SU-DHL-6 (cell line): ENCODE data around the gene KIAA0040.
A peak's percentile ranks its signal among the peaks of the same experiment; 100 is the strongest.

Experiments used
- H2AFZ ChIP-seq: fragments of 200-600 bp; sonication (generic); 2 replicates; pipeline ENCODE4 v1.6.1; 2014; ENCODE audit warnings: low read depth, mild to moderate bottlenecking, moderate library complexity, mixed read lengths, antibody characterized with exemption, low read length; ENCODE audit not compliant: severe bottlenecking
- H3F3A ChIP-seq: fragments of 200-600 bp; shearing (Covaris generic); 2 replicates; pipeline ENCODE4 v1.6.0; 2016; ENCODE audit warnings: antibody characterized with exemption, mild to moderate bottlenecking; ENCODE audit not compliant: insufficient read depth
- H3K27ac ChIP-seq: fragments of 200-600 bp; sonication (generic); 2 replicates; pipeline ENCODE4 v1.5.1; 2016; ENCODE audit warnings: low read depth, mild to moderate bottlenecking, low read length, moderate library complexity, mixed read lengths
- H3K27me3 ChIP-seq: fragments of 200-600 bp; sonication (generic), shearing (Covaris generic); 2 replicates; pipeline ENCODE4 v1.6.0; 2014; ENCODE audit warnings: mild to moderate bottlenecking, low read length
- H3K36me3 ChIP-seq: fragments of 200-600 bp; sonication (generic); 2 replicates; pipeline ENCODE4 v1.6.1; 2014; ENCODE audit warnings: mild to moderate bottlenecking, low read length, mixed read lengths
- H3K4me2 ChIP-seq: fragments of 300-600, 200-600 bp; shearing (Covaris generic), sonication (generic); 2 replicates; pipeline ENCODE4 v1.6.0; 2014; ENCODE audit warnings: low read length, low read depth, mild to moderate bottlenecking; ENCODE audit not compliant: poor library complexity, severe bottlenecking
- H3K4me3 ChIP-seq: fragments of 200-600 bp; sonication (generic); 2 replicates; pipeline ENCODE4 v1.5.1; 2014; ENCODE audit warnings: antibody characterized with exemption, low read length, mild to moderate bottlenecking, mixed read lengths; ENCODE audit not compliant: insufficient read depth, poor library complexity, severe bottlenecking
- H3K79me2 ChIP-seq: fragments of 200-600 bp; sonication (generic); 2 replicates; pipeline ENCODE4 v1.6.1; 2014; ENCODE audit warnings: mild to moderate bottlenecking, low read length, moderate library complexity; ENCODE audit not compliant: insufficient read depth
- H3K9ac ChIP-seq: fragments of 200-600 bp; sonication (generic); 2 replicates; pipeline ENCODE4 v1.7.0; 2014; ENCODE audit warnings: mild to moderate bottlenecking, low read length
- H3K9me2 ChIP-seq: fragments of 200-600 bp; sonication (generic); replicated peaks from 2 replicates; pipeline ENCODE4 v1.6.1; 2014; ENCODE audit warnings: low read length; ENCODE audit not compliant: insufficient read depth
- H3K9me3 ChIP-seq: fragments of 200-600 bp; sonication (generic); 2 replicates; pipeline ENCODE4 v1.6.1; 2014; ENCODE audit warnings: low read length, mixed read lengths; ENCODE audit not compliant: insufficient read depth
- H4K20me1 ChIP-seq: fragments of 200-600 bp; sonication (generic); 2 replicates; pipeline ENCODE4 v1.6.1; 2014; ENCODE audit warnings: low read depth, mild to moderate bottlenecking, antibody characterized with exemption, low read length, moderate library complexity, mixed read lengths
- CTCF ChIP-seq: fragments of 200-600 bp; sonication (generic); IDR thresholded peaks from one replicate; pipeline ENCODE4 v1.5.1; 2017; ENCODE audit warnings: antibody characterized with exemption, mild to moderate bottlenecking, low read length, moderate library complexity; ENCODE audit not compliant: insufficient read depth, poor library complexity, severe bottlenecking
- EZH2phosphoT487 ChIP-seq: fragments of 200-600 bp; sonication (generic), shearing (Covaris generic); conservative IDR thresholded peaks from 2 replicates; pipeline ENCODE4 v1.6.1; 2018; ENCODE audit warnings: mild to moderate bottlenecking, antibody characterized with exemption, low read length, moderate library complexity, mixed read lengths

KIAA0040 gene

DNA sequence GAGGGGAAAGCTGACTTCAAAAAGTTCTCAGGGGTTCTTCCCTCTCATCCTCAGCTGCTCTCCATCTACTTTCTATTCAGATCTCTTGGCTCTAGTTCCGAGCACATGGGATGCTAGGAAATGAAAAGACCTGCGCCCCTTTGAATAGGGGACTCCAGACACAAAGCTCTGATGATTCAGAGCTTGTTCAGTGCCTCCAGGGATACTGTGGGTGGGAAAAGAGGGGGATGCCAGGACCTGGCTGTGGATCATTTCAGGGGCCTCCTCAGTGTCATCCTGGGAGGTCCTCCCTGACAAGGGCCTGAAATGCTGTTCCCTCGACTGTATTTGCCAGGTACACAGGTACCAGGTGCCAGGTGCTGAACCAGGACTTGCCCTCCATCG, 943 bp upstream of the KIAA0040 start:
- Histone ChIP-seq H3K9me3 (no peaks in the 10 kb centered on the region), H3K4me3 (no peak overlapping the region), H4K20me1 (no peaks in the 10 kb centered on the region), H3K27me3 (no peaks in the 10 kb centered on the region), H3K79me2 (peaks cover 21% of the 10 kb centered on the region), H3K36me3 (no peaks in the 10 kb centered on the region), H3K27ac (no peak overlapping the region), H3K9me2 (no peaks in the 10 kb centered on the region), H3F3A (peaks cover 6% of the 10 kb centered on the region), H3K9ac (0 out of 2 replicates have a peak overlapping the region, but pooled peaks have one; percentile 77), H2AFZ (peak overlapping the region; percentile 82), H3K4me2 (peak overlapping the region; percentile 88)
- TF ChIP-seq EZH2phosphoT487 (no peak), CTCF (no peak)

DNA sequence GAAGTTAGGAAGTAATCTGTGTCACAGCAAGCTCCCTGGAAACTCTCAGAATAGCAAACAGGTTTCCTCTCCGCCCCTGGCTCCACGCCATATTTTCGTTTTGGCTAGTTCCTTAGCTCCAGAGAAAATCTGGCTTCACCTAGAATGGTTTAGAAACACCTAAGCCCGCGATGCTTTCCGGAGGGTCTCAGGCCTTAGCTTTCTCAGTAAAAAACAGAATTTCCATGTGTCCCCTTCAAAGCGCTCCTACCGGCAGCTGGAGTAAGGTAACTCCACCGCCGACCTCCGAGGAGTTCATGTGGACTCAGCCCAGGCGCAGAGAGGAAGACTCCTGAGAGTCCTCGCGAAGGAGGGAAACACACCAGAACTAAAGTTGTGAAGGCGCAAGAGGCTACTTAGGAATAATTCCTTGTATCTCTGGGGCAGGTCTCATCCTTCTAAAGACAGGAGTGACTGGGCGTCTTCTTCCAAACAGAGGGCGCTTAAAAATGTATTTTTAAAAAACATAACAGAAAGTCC, 406 bp downstream of the KIAA0040 start:
- H3K79me2 ChIP-seq, result peaks cover 31% of the 10 kb centered on the region

DNA sequence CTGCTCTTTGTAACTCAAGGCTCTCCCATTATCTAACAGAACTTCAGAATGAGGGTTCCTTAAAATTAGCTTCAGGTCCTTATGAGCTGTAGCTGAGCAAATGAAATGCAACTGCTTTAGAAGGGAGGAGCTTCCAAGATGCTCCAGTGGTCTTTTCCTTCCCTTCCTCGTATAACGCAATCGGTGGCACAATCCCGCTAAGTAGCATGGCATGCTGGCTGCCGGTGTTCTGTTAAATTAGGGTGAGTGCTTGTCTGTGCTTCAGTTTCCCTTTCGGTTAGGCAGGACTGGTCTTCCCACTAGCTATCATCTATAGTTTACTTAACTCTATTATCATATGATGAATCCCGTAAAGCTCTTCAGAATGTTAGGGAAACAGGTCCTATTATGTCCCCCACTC, 917 bp downstream of the KIAA0040 start:
- Histone ChIP-seq H3K27ac (peak overlapping the region; percentile 69), H3K9me3 (no peaks in the 10 kb centered on the region), H3K4me3 (peak overlapping the region; percentile 98), H2AFZ (peak overlapping the region; percentile 77), H3K79me2 (peaks cover 34% of the 10 kb centered on the region), H3K27me3 (no peaks in the 10 kb centered on the region), H4K20me1 (no peaks in the 10 kb centered on the region), H3K4me2 (peak overlapping the region; percentile 88), H3K9me2 (no peaks in the 10 kb centered on the region), H3K36me3 (peaks cover 5% of the 10 kb centered on the region; the same call in 1 of the 2 replicates), H3K9ac (peak overlapping the region; percentile 77), H3F3A (peaks cover 6% of the 10 kb centered on the region)
- TF ChIP-seq CTCF, result no peak
- TF ChIP-seq EZH2phosphoT487, result no peak

More for the DNA sequence above, 406 bp downstream of the KIAA0040 start:
- peak overlapping the region; percentile 77 for H2AFZ ChIP-seq
- no peaks in the 10 kb centered on the region for H3K9me2 ChIP-seq
- TF ChIP-seq EZH2phosphoT487, result no peak
- TF ChIP-seq CTCF, result no peak
- H3K27me3 ChIP-seq, result no peaks in the 10 kb centered on the region
- H3K9me3 ChIP-seq, result no peaks in the 10 kb centered on the region
- H3K36me3 ChIP-seq, result peaks cover 5% of the 10 kb centered on the region; the same call in 1 of the 2 replicates
- peak overlapping the region; percentile 77 for H3K9ac ChIP-seq
- H4K20me1 ChIP-seq, result no peaks in the 10 kb centered on the region
- peak overlapping the region; percentile 98 for H3K4me3 ChIP-seq
- peak overlapping the region; percentile 69 for H3K27ac ChIP-seq
- H3K4me2 ChIP-seq, result peak overlapping the region; percentile 88
- H3F3A ChIP-seq, result peaks cover 6% of the 10 kb centered on the region
